ENCODE measurements around the gene CHST8.

DNA sequence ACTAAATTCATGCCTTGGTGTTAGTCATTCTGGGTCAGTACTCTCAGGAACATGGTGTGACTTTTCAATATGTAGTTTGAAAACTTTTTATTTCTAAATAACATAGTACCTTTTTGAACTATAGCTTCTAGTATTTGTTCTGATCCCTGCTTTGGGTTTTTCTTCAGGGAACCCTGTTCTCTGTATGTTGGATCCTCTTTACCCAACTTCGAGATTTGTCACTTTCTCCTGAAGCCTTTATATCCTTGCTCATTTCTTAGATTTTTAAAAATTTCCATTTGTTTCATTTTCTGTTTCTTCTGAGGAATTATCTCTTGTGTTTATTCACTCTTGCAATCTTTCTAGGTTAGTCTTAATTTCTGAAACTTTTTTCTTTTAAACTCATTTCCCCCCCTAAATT, 12.4 kb upstream of the CHST8 start:
- TF ChIP-seq, protein P1, sequence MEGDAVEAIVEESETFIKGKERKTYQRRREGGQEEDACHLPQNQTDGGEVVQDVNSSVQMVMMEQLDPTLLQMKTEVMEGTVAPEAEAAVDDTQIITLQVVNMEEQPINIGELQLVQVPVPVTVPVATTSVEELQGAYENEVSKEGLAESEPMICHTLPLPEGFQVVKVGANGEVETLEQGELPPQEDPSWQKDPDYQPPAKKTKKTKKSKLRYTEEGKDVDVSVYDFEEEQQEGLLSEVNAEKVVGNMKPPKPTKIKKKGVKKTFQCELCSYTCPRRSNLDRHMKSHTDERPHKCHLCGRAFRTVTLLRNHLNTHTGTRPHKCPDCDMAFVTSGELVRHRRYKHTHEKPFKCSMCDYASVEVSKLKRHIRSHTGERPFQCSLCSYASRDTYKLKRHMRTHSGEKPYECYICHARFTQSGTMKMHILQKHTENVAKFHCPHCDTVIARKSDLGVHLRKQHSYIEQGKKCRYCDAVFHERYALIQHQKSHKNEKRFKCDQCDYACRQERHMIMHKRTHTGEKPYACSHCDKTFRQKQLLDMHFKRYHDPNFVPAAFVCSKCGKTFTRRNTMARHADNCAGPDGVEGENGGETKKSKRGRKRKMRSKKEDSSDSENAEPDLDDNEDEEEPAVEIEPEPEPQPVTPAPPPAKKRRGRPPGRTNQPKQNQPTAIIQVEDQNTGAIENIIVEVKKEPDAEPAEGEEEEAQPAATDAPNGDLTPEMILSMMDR (IDR thresholded peaks at IDR 0.05) = no peak
- TF ChIP-seq EP300 (IDR thresholded peaks at IDR 0.05; ENCODE audit: low read depth) = no peak
